Fibroblast of lung (primary cell): ENCODE data around the gene CFAP61. TPM values are rescaled to one million over a fixed set of nuclear protein-coding genes. Genes with fewer than 3 reads are reported as not detected.

Source experiments
- DNase-seq, 2 donors: peaks; one replicate each; pipeline versions ENCODE4 v3.0.0 to v3.0.0-alpha.2; 2010; ENCODE audit warnings: low read depth in 2 of 2
- H2AFZ ChIP-seq: 2 replicates; pipeline ENCODE4 v1.5.1; 2012; ENCODE audit warnings: low read length, control low read depth, inconsistent platforms
- H3K27ac ChIP-seq: 2 replicates; pipeline ENCODE4 v1.5.1; 2011; ENCODE audit warnings: low read length, control low read depth; ENCODE audit not compliant: insufficient read depth
- H3K27me3 ChIP-seq: 2 replicates; pipeline ENCODE4 v1.5.1; 2011; ENCODE audit warnings: mild to moderate bottlenecking, low read length; ENCODE audit not compliant: control insufficient read depth, insufficient read depth
- H3K36me3 ChIP-seq: 2 replicates; pipeline ENCODE4 v1.5.1; 2011; ENCODE audit warnings: low read length; ENCODE audit not compliant: control insufficient read depth, insufficient read depth
- H3K4me1 ChIP-seq: 2 replicates; pipeline ENCODE4 v1.5.1; 2011; ENCODE audit warnings: low read length; ENCODE audit not compliant: control insufficient read depth, insufficient read depth; ENCODE audit errors: extremely low read depth
- H3K4me2 ChIP-seq: 2 replicates; pipeline ENCODE4 v1.5.1; 2011; ENCODE audit warnings: low read length, control low read depth; ENCODE audit not compliant: insufficient read depth; ENCODE audit errors: extremely low read depth
- H3K4me3 ChIP-seq, 4 experiments: fragments of 200-600 bp in 1 of 4; sonication (generic) in 1 of 4; replicated peaks in 1 of 4; 2 replicates each; pipeline ENCODE4 v1.5.1; 2011 to 2016; ENCODE audit warnings: low read length in 4 of 4, low read depth in 3 of 4, mild to moderate bottlenecking in 3 of 4, control low read depth in 2 of 4, inconsistent platforms in 1 of 4, mixed read lengths in 1 of 4; ENCODE audit not compliant: insufficient read depth in 1 of 4; ENCODE audit errors: control extremely low read depth in 1 of 4
- H3K79me2 ChIP-seq: 2 replicates; pipeline ENCODE4 v1.5.1; 2012; ENCODE audit warnings: mild to moderate bottlenecking, low read length, inconsistent platforms; ENCODE audit not compliant: control insufficient read depth, insufficient read depth
- H3K9ac ChIP-seq: 2 replicates; pipeline ENCODE4 v1.5.1; 2011; ENCODE audit warnings: mild to moderate bottlenecking, low read length, control low read depth; ENCODE audit not compliant: insufficient read depth
- H3K9me3 ChIP-seq: 2 replicates; pipeline ENCODE4 v1.5.1; 2012; ENCODE audit warnings: low read depth, low read length; ENCODE audit not compliant: control insufficient read depth, insufficient read depth
- H4K20me1 ChIP-seq: 2 replicates; pipeline ENCODE4 v1.5.1; 2011; ENCODE audit warnings: low read length; ENCODE audit not compliant: control insufficient read depth, insufficient read depth; ENCODE audit errors: extremely low read depth
- EZH2 ChIP-seq: IDR thresholded peaks from 2 replicates; pipeline ENCODE4 v1.5.1; 2012; ENCODE audit warnings: low read length, control low read depth, mild to moderate bottlenecking; ENCODE audit errors: missing control alignments
- polyA plus RNA-seq, 2 donors: library from polyadenylated mRNA; depleted of rRNA in 1 of 2; stranded (reverse) in 1 of 2; unstranded in 1 of 2; fragments of >200 nt; gene quantifications; 2 replicates each; pipeline ENCODE4 v1.2.1, GENCODE V29; 2011 to 2012; ENCODE audit warnings: missing spikeins in 1 of 2
- total RNA-seq: library from RNA; depleted of rRNA; stranded (reverse); fragments of >200 nt; gene quantifications from 2 replicates; pipeline ENCODE4 v1.2.1, GENCODE V29; 2014
- TF ChIP-seq, protein P1 (sequence below), 2 donors: IDR thresholded peaks in 1 of 2; conservative IDR thresholded peaks in 1 of 2; 1 replicate in 1 of 2; 2 replicates in 1 of 2; pipeline ENCODE4 v1.5.1; 2011 to 2012; ENCODE audit warnings: low read length in 2 of 2, control low read depth in 1 of 2, inconsistent platforms in 1 of 2, low read depth in 1 of 2, mild to moderate bottlenecking in 1 of 2

CFAP61 gene
- total and polyA plus RNA-seq, 2 donors (not counting 1 experiment from before 2014, with no cell fraction given), result not detected

DNA sequence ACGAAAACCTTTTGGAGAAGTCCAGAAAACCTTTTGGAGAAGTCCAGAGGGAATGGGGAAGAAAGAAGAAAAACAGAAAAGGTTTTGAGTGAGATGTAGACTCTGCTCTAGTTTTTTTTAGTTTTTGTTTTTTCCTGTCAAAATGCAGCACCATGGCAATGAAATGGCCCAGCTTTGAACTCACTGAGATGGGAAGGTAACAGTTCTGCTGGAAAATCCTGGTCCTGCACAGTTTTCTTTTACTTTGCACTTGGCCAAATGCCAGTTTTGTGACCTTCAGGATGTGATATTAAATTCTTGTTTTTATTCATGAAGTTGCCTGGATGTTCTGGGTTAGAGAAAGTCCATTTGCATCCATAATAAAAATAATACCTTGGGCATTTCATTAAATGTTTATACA lies 145.7 kb downstream of the CFAP61 start:
- DNase-seq, result no peak
- H3K27ac ChIP-seq, result no peak overlapping the region
- TF ChIP-seq EZH2, result no peak
- TF ChIP-seq, protein P1, sequence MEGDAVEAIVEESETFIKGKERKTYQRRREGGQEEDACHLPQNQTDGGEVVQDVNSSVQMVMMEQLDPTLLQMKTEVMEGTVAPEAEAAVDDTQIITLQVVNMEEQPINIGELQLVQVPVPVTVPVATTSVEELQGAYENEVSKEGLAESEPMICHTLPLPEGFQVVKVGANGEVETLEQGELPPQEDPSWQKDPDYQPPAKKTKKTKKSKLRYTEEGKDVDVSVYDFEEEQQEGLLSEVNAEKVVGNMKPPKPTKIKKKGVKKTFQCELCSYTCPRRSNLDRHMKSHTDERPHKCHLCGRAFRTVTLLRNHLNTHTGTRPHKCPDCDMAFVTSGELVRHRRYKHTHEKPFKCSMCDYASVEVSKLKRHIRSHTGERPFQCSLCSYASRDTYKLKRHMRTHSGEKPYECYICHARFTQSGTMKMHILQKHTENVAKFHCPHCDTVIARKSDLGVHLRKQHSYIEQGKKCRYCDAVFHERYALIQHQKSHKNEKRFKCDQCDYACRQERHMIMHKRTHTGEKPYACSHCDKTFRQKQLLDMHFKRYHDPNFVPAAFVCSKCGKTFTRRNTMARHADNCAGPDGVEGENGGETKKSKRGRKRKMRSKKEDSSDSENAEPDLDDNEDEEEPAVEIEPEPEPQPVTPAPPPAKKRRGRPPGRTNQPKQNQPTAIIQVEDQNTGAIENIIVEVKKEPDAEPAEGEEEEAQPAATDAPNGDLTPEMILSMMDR (conservative IDR thresholded peaks at IDR 0.05 in 1 of 2, IDR thresholded peaks at IDR 0.05 in 1 of 2; ENCODE audit: low read depth in 1 of 2, low read length in 2 of 2), result no peak
- H3K36me3 ChIP-seq, result no peaks in the 10 kb centered on the region
- H2AFZ ChIP-seq, result no peak overlapping the region
- no peaks in the 10 kb centered on the region for H3K79me2 ChIP-seq
- H4K20me1 ChIP-seq, result no peaks in the 10 kb centered on the region
- H3K27me3 ChIP-seq, result no peaks in the 10 kb centered on the region
- H3K9me3 ChIP-seq, result no peaks in the 10 kb centered on the region
- no peak overlapping the region for H3K4me2 ChIP-seq
- H3K4me1 ChIP-seq, result no peaks in the 10 kb centered on the region
- no peak overlapping the region for H3K4me3 ChIP-seq
- no peak overlapping the region for H3K9ac ChIP-seq

DNA sequence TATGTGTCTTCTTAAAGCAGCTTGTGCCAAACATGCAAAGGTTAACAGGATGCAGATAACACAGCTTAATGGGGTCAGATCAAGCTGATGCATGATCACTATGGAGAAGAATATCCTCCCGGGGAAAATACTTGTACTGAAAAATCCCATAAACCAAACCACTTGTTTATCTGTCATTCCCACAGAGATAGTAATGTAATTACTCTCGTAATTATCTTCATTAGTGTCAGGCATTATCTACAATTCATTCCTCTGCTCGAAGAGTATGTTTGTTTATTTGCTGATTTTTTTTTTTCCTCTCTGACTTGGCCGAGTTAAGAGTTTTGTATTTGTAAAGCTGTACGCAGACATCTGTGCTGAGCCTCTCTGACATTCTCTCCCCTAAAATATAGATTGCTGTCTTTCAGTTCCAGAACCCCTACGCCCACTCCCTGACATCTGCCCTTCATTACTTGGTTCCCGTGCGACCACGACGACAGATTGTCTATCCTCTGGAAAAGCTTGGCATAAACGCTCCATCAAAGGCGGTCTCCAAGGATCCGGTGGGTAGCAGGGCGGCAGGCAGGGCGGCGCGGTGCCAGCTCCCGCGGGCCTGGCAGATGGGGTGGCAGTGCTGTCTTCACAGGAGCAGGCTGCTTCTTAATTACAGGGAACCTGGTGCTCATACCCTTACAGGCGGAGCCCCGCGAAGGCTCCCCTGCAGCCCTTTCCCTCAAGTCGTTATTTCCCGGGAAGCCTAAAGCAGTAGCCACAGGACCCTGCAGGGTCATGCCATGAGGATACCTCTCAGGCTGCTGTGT lies 147.2 kb downstream of the CFAP61 start:
- no peak for DNase-seq
- no peak overlapping the region for H3K27ac ChIP-seq
- TF ChIP-seq EZH2, result no peak
- TF ChIP-seq, protein P1 (conservative IDR thresholded peaks at IDR 0.05 in 1 of 2, IDR thresholded peaks at IDR 0.05 in 1 of 2; ENCODE audit: low read depth in 1 of 2, low read length in 2 of 2), result no peak
- no peak overlapping the region for H3K4me3 ChIP-seq
- no peaks in the 10 kb centered on the region for H4K20me1 ChIP-seq
- H3K4me2 ChIP-seq, result no peak overlapping the region
- H3K79me2 ChIP-seq, result no peaks in the 10 kb centered on the region
- no peaks in the 10 kb centered on the region for H3K36me3 ChIP-seq
- no peaks in the 10 kb centered on the region for H3K4me1 ChIP-seq
- no peaks in the 10 kb centered on the region for H3K27me3 ChIP-seq
- no peak overlapping the region for H3K9ac ChIP-seq
- no peaks in the 10 kb centered on the region for H3K9me3 ChIP-seq
- no peak overlapping the region for H2AFZ ChIP-seq

DNA sequence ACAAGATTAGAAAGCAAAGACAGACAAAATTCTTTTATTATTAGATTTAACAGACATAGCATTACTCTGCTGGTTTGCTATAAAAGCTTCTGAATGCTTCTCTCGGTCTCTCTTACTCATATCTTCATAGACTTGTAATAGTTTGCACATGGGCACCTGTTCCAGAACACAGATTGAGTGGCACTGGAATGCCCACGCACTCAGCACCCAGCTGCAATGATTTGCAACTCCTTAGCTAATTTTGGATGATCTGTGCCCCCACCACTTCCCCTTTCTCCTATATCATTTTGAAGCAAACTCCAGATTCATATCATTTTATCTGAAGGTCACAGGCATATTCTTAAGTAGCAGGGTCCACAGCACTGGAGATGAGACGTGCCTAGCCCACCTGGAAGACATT lies 148.8 kb downstream of the CFAP61 start:
- Histone ChIP-seq H3K79me2 (no peaks in the 10 kb centered on the region), H2AFZ (no peak overlapping the region), H4K20me1 (no peaks in the 10 kb centered on the region), H3K27ac (no peak overlapping the region), H3K9me3 (no peaks in the 10 kb centered on the region), H3K4me1 (no peaks in the 10 kb centered on the region), H3K27me3 (no peaks in the 10 kb centered on the region), H3K4me3 (no peak overlapping the region), H3K9ac (no peak overlapping the region), H3K36me3 (no peaks in the 10 kb centered on the region), H3K4me2 (no peak overlapping the region)
- TF ChIP-seq, protein P1 (conservative IDR thresholded peaks at IDR 0.05 in 1 of 2, IDR thresholded peaks at IDR 0.05 in 1 of 2; ENCODE audit: low read depth in 1 of 2, low read length in 2 of 2), result no peak
- TF ChIP-seq EZH2, result no peak
- no peak for DNase-seq
